Spleen (tissue), 11 donors: ENCODE measurements around the gene GIPC1. TPM values are rescaled to one million over a fixed set of nuclear protein-coding genes. Genes with fewer than 3 reads are reported as not detected.
A peak's percentile ranks its signal among the peaks of the same experiment; 100 is the strongest.

Experiments
- DNase-seq: peaks from one replicate; pipeline ENCODE4 v3.0.0-alpha.2; 2020
- H3K27ac ChIP-seq, 8 donors: fragments of 200-600 bp; sonication (generic) in 7 of 8; 1 replicate in 4 of 8; 2 replicates in 4 of 8; pipeline versions ENCODE4 v1.5.0 to v1.8.0; 2016 to 2021; ENCODE audit warnings: inconsistent platforms in 4 of 8, mild to moderate bottlenecking in 4 of 8, moderate library complexity in 1 of 8
- H3K27me3 ChIP-seq, 7 donors: fragments of 200-600 bp; sonication (generic) in 6 of 7; replicated peaks in 1 of 7; 1 replicate in 4 of 7; 2 replicates in 3 of 7; pipeline versions ENCODE4 v1.5.0 to v1.8.0; 2016 to 2021; ENCODE audit warnings: inconsistent platforms in 3 of 7, mild to moderate bottlenecking in 1 of 7
- H3K36me3 ChIP-seq, 6 donors: fragments of 200-600 bp; sonication (generic) in 5 of 6; 1 replicate in 4 of 6; 2 replicates in 2 of 6; pipeline versions ENCODE4 v1.5.0 to v1.8.0; 2016 to 2021; ENCODE audit warnings: inconsistent platforms in 2 of 6
- H3K4me1 ChIP-seq, 6 donors: fragments of 200-600 bp; sonication (generic) in 5 of 6; 1 replicate in 3 of 6; 2 replicates in 3 of 6; pipeline versions ENCODE4 v1.5.0 to v1.8.0; 2016 to 2021; ENCODE audit warnings: inconsistent platforms in 3 of 6
- H3K4me3 ChIP-seq, 8 donors: fragments of 200-600 bp; sonication (generic) in 7 of 8; 1 replicate in 4 of 8; 2 replicates in 4 of 8; pipeline versions ENCODE4 v1.5.0 to v1.8.0; 2016 to 2021; ENCODE audit warnings: inconsistent platforms in 4 of 8, mild to moderate bottlenecking in 4 of 8, moderate library complexity in 2 of 8
- H3K9me3 ChIP-seq, 8 donors: fragments of 200-600 bp; sonication (generic) in 7 of 8; 1 replicate in 4 of 8; 2 replicates in 4 of 8; pipeline versions ENCODE4 v1.5.0 to v1.8.0; 2016 to 2021; ENCODE audit warnings: inconsistent platforms in 4 of 8
- CTCF ChIP-seq, 11 experiments: fragments of 200-600 bp in 7 of 11; fragments of 450-650 bp in 4 of 11; sonication (generic) in 4 of 11; IDR thresholded peaks in 8 of 11; conservative IDR thresholded peaks in 3 of 11; 1 replicate in 7 of 11; 2 replicates in 4 of 11; pipeline versions ENCODE4 v1.4.0 to v1.8.0; 2016 to 2021; ENCODE audit warnings: antibody characterized with exemption in 11 of 11, inconsistent platforms in 4 of 11, mild to moderate bottlenecking in 1 of 11
- POLR2A ChIP-seq, 3 donors: fragments of 450-650 bp; IDR thresholded peaks; one replicate each; pipeline ENCODE4 v1.5.1; 2017; ENCODE audit warnings: antibody characterized with exemption in 3 of 3, mild to moderate bottlenecking in 1 of 3
- POLR2AphosphoS5 ChIP-seq, 3 donors: sonication (generic); formaldehyde crosslinking; IDR thresholded peaks; one replicate each; pipeline ENCODE4 v1.5.1; 2017; ENCODE audit warnings: antibody characterized with exemption in 3 of 3
- WGBS, 5 donors: extraction: QIAGEN DNeasy Blood & Tissue Kit in 3 of 5; methylation state at CpG; one replicate each; pipeline versions ENCODE4 v1.1.5 to v1.1.7; 2013 to 2018; 5-methylcytosine and 5-hydroxymethylcytosine counted together
- intact Hi-C: fragments of 100-400 bp; cut with DNase I; formaldehyde crosslinking; loops from one replicate; pipeline ENCODE4 v1.15.0; 2023; ENCODE audit warnings: low total_unique reads
- polyA plus RNA-seq, 3 donors: library from polyadenylated mRNA; stranded (reverse); fragments of 200-250 nt; gene quantifications; one replicate each; pipeline ENCODE4 v1.2.1, GENCODE V29; 2013
- total RNA-seq, 7 donors: library from RNA; depleted of rRNA in 3 of 7; stranded (reverse); fragments of >200 nt in 3 of 7; fragmentation: NEBNext Ultra II Directional in 4 of 7; extraction: Animal tissue kit (Norgen Biotek cat#: 25700) in 4 of 7; gene quantifications; one replicate each; pipeline versions ENCODE4 v1.1.0 to v1.2.1, GENCODE V29; 2016 to 2021
- donor health status: healthy with polysubstance abuse.
- donor health status: DM: no; HTN: no; CAD: no; lungs with moderate emphysema.
- donor health status: DM: no; HTN: no; CAD: no.
- donor health status: Bipolar disorder and iron deficiency.
- donor health status: healthy.
- donor health status: DM: no; HTN: no; CAD: no.
- donor health status: DM: yes; HTN: yes; CAD: no.

The GIPC1 gene
- total and polyA plus RNA-seq, 10 donors, result 17.1 to 58.1 (median 30.7) TPM

GRCh38 chr19:14517840-14518505, 22.0 kb upstream of the GIPC1 start, which contains the start of gene DNAJB1:
DNAJB1 (minus strand) TSS chr19:14518397; CDS start chr19:14518349, 48 bp downstream.
- TF ChIP-seq POLR2A (IDR thresholded peaks at IDR 0.05) (peak; percentile 91 to 98 (median 91)), CTCF (IDR thresholded peaks at IDR 0.05 in 8 of 11, conservative IDR thresholded peaks at IDR 0.05 in 3 of 11) (peak in 3 of 11 experiments; percentile 21 to 26 (median 24)), POLR2AphosphoS5 (IDR thresholded peaks at IDR 0.05) (peak; percentile 96 to 99 (median 98))
- DNase-seq, result peak; percentile 96
- peak within 1 kb of the TSS; percentile 96 to 100 (median 99) for H3K27ac ChIP-seq
- intact Hi-C loops, result no loop called here
- 0 to 1% (median 1%) methylated on average over 31 to 82 of the region's 82 CpGs for WGBS, 5 donors
- peaks cover 44 to 88% (median 64%) of the 10 kb centered on the region in 6 donors for H3K4me1 ChIP-seq
- H3K4me3 ChIP-seq, result peak within 1 kb of the TSS; percentile 65 to 94 (median 86)
- H3K36me3 ChIP-seq, result peaks cover 0 to 38% (median 29%) of the 10 kb centered on the region in 6 donors
- no peaks in the 10 kb centered on the region for H3K9me3 ChIP-seq
- no peaks in the 10 kb centered on the region for H3K27me3 ChIP-seq

GRCh38 chr19:14517446-14517839, 21.5 kb upstream of the GIPC1 start:
- peak overlapping the region; percentile 65 to 94 (median 86) for H3K4me3 ChIP-seq
- peaks cover 0 to 41% (median 29%) of the 10 kb centered on the region in 6 donors for H3K36me3 ChIP-seq
- H3K4me1 ChIP-seq, result peaks cover 44 to 86% (median 63%) of the 10 kb centered on the region in 6 donors
- no peak for DNase-seq
- H3K27ac ChIP-seq, result peak overlapping the region; percentile 96 to 100 (median 99)
- intact Hi-C loops, result no loop called here
- no peaks in the 10 kb centered on the region for H3K9me3 ChIP-seq
- H3K27me3 ChIP-seq, result no peaks in the 10 kb centered on the region
- 0 to 1% (median 0%) methylated on average over 12 to 32 of the region's 32 CpGs for WGBS, 5 donors
- no peak for TF ChIP-seq CTCF (IDR thresholded peaks at IDR 0.05 in 8 of 11, conservative IDR thresholded peaks at IDR 0.05 in 3 of 11)
- no peak for TF ChIP-seq POLR2A (IDR thresholded peaks at IDR 0.05)
- no peak for TF ChIP-seq POLR2AphosphoS5 (IDR thresholded peaks at IDR 0.05)

GRCh38 chr19:14516746-14517438, 21.0 kb upstream of the GIPC1 start:
- TF ChIP-seq POLR2AphosphoS5 (IDR thresholded peaks at IDR 0.05) (no peak), CTCF (IDR thresholded peaks at IDR 0.05 in 8 of 11, conservative IDR thresholded peaks at IDR 0.05 in 3 of 11) (no peak), POLR2A (IDR thresholded peaks at IDR 0.05) (no peak)
- peaks cover 44 to 80% (median 62%) of the 10 kb centered on the region in 6 donors for H3K4me1 ChIP-seq
- H3K4me3 ChIP-seq, result peak overlapping the region; percentile 65 to 94 (median 86)
- intact Hi-C loops, result no loop called here
- H3K27ac ChIP-seq, result peak overlapping the region; percentile 96 to 100 (median 99)
- H3K36me3 ChIP-seq, result peaks cover 0 to 41% (median 29%) of the 10 kb centered on the region in 6 donors
- 33 to 41% (median 40%) methylated on average over 22 of the region's 22 CpGs for WGBS, 5 donors
- DNase-seq, result no peak
- H3K27me3 ChIP-seq, result no peaks in the 10 kb centered on the region
- H3K9me3 ChIP-seq, result no peaks in the 10 kb centered on the region
